GM20431 (cell line): ENCODE data around the gene PFKFB4.

Experiments used
- in situ Hi-C: fragments of 300-500 bp; cut with MseI, MboI; formaldehyde crosslinking; loops from one replicate; pipeline ENCODE4 v1.15.0; 2020; ENCODE audit warnings: low sequenced_read_pairs; ENCODE audit not compliant: unreplicated experiment

PFKFB4 gene

GRCh38 chr3:48556796-48557626 is at the start of gene PFKFB4:
Gene PFKFB4, minus strand, starts transcription at chr3:48556803. Its CDS starts 26 bp downstream, at chr3:48556777.
- in situ Hi-C loops: no loop called here

GRCh38 chr3:48601622-48601994 is 45.0 kb upstream of the PFKFB4 start:
- in situ Hi-C loops: no loop called here

- in situ Hi-C loops: no loop called here
Measured at GRCh38 chr3:48600711-48601621, 44.4 kb upstream of the PFKFB4 start.

GRCh38 chr3:48599509-48600285 is 43.1 kb upstream of the PFKFB4 start:
- in situ Hi-C loops: no loop called here

GRCh38 chr3:48599077-48599501 is 42.5 kb upstream of the PFKFB4 start:
- in situ Hi-C loops: no loop called here

- in situ Hi-C loops: no loop called here
Measured at GRCh38 chr3:48598323-48599076, 41.9 kb upstream of the PFKFB4 start.

- in situ Hi-C loops: no loop called here
Measured at GRCh38 chr3:48597408-48597800, 40.8 kb upstream of the PFKFB4 start.

- in situ Hi-C loops: no loop called here
Measured at GRCh38 chr3:48596676-48597407, 40.2 kb upstream of the PFKFB4 start.

- in situ Hi-C loops: no loop called here
Measured at GRCh38 chr3:48596157-48596556, 39.6 kb upstream of the PFKFB4 start.

- in situ Hi-C loops: no loop called here
Measured at GRCh38 chr3:48595526-48596121, 39.0 kb upstream of the PFKFB4 start.

GRCh38 chr3:48595075-48595525 is 38.5 kb upstream of the PFKFB4 start, which contains the start of gene COL7A1:
Gene COL7A1, minus strand, starts transcription at chr3:48595329. Its CDS starts 170 bp downstream, at chr3:48595159.
- in situ Hi-C loops: no loop called here

GRCh38 chr3:48594417-48595049 is 37.9 kb upstream of the PFKFB4 start:
- in situ Hi-C loops: no loop called here

GRCh38 chr3:48593337-48593736 is 36.7 kb upstream of the PFKFB4 start:
- in situ Hi-C loops: no loop called here

GRCh38 chr3:48592519-48593087 is 36.0 kb upstream of the PFKFB4 start:
- in situ Hi-C loops: no loop called here

GRCh38 chr3:48591886-48592518 is 35.4 kb upstream of the PFKFB4 start:
- in situ Hi-C loops: no loop called here

- in situ Hi-C loops: no loop called here
Measured at GRCh38 chr3:48591436-48591835, 34.8 kb upstream of the PFKFB4 start.

- in situ Hi-C loops: no loop called here
Measured at GRCh38 chr3:48588230-48588629, 31.6 kb upstream of the PFKFB4 start.
